Gastrocnemius medialis (tissue), 4 donors: Measurements from ENCODE around the gene IL36G. TPM values are rescaled to one million over a fixed set of nuclear protein-coding genes. Genes with fewer than 3 reads are reported as not detected.

ENCODE experiments used
- ATAC-seq, 2 donors: fragments of 150-250 bp; one replicate each; pipeline ENCODE4 v1.9.1; 2016
- DNase-seq, 2 donors: peaks; one replicate each; pipeline ENCODE4 v3.0.0-alpha.2; 2019
- H3K27ac ChIP-seq, 4 donors: fragments of 200-600 bp; sonication (generic); 1 replicate in 1 of 4; 2 replicates in 3 of 4; pipeline ENCODE4 v1.5.1; 2016 to 2018; ENCODE audit warnings: mild to moderate bottlenecking in 2 of 4, moderate library complexity in 1 of 4
- H3K27me3 ChIP-seq, 3 donors: fragments of 200-600 bp; sonication (generic) in 2 of 3; 1 replicate in 1 of 3; 2 replicates in 2 of 3; pipeline versions ENCODE4 v1.5.1 to v1.6.0; 2016 to 2019; ENCODE audit warnings: mild to moderate bottlenecking in 1 of 3, moderate library complexity in 1 of 3
- H3K36me3 ChIP-seq, 2 donors: fragments of 200-600 bp; sonication (generic) in 1 of 2; one replicate each; pipeline ENCODE4 v1.5.1; 2017 to 2018
- H3K4me1 ChIP-seq, 2 donors: fragments of 200-600 bp; sonication (generic) in 1 of 2; one replicate each; pipeline ENCODE4 v1.5.1; 2016 to 2017; ENCODE audit warnings: mild to moderate bottlenecking in 2 of 2
- H3K4me3 ChIP-seq, 4 donors: fragments of 200-600 bp; sonication (generic) in 3 of 4; 1 replicate in 1 of 4; 2 replicates in 3 of 4; pipeline ENCODE4 v1.5.1; 2016 to 2019; ENCODE audit warnings: mild to moderate bottlenecking in 2 of 4
- H3K9me3 ChIP-seq, 3 donors: fragments of 200-600 bp; sonication (generic) in 2 of 3; 1 replicate in 1 of 3; 2 replicates in 2 of 3; pipeline ENCODE4 v1.5.1; 2016 to 2019
- CTCF ChIP-seq, 5 experiments: fragments of 450-650 bp in 3 of 5; fragments of 200-600 bp in 2 of 5; sonication (generic) in 2 of 5; IDR thresholded peaks in 4 of 5; conservative IDR thresholded peaks in 1 of 5; 1 replicate in 4 of 5; 2 replicates in 1 of 5; pipeline ENCODE4 v1.5.1; 2016 to 2019; ENCODE audit warnings: antibody characterized with exemption in 5 of 5, mild to moderate bottlenecking in 3 of 5, moderate library complexity in 3 of 5
- POLR2A ChIP-seq, 2 donors: fragments of 450-650 bp; IDR thresholded peaks; one replicate each; pipeline ENCODE4 v1.6.1; 2017; ENCODE audit warnings: antibody characterized with exemption in 2 of 2, mild to moderate bottlenecking in 2 of 2, moderate library complexity in 2 of 2
- in situ Hi-C, 4 donors: fragments of 200-750 bp; cut with MboI; loops; one replicate each; pipeline versions ENCODE4 v1.15.0 to v1.8.0; 2017; ENCODE audit warnings: low sequenced_read_pairs in 4 of 4
- intact Hi-C: fragments of 100-400 bp; cut with DNase I; formaldehyde crosslinking; loops from one replicate; pipeline ENCODE4 v1.15.1; 2023; ENCODE audit warnings: low total_unique reads
- total RNA-seq, 4 donors: library from RNA; depleted of rRNA; stranded (reverse); fragments of >200 nt; gene quantifications; one replicate each; pipeline versions ENCODE4 v1.1.0 to v1.2.3, GENCODE V29; 2016

Gene IL36G
- total RNA-seq, 4 donors from 2014 or later: not detected

DNA sequence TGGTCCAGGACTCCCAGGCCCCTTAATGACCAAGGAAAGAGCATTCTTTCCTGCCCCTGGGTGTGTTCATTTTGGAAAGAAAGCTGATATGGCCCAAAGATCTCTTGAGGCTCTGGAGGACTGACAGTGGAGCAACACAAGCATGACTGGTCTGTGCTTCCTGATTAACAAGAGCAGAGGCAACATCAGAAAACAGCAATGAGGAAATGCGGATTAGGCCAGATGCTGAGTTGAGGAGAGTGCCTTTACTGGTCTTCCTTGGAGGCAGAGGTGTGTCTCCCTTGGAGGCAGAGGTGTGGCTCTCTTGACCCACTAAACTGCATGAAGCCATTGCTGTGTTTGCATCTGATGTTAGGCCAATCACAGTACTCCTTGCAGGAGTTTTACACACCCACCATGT is 54.9 kb downstream of the IL36G start:
- ATAC-seq (no peak), DNase-seq (no peak)
- Histone ChIP-seq H3K9me3 (no peaks in the 10 kb centered on the region), H3K27me3 (no peaks in the 10 kb centered on the region), H3K4me1 (no peaks in the 10 kb centered on the region), H3K36me3 (no peaks in the 10 kb centered on the region), H3K27ac (no peak overlapping the region), H3K4me3 (no peak overlapping the region)
- in situ Hi-C loops (no loop called here), intact Hi-C loops (no loop called here)
- TF ChIP-seq POLR2A (IDR thresholded peaks at IDR 0.05) (no peak), CTCF (IDR thresholded peaks at IDR 0.05 in 4 of 5, conservative IDR thresholded peaks at IDR 0.05 in 1 of 5) (no peak)

DNA sequence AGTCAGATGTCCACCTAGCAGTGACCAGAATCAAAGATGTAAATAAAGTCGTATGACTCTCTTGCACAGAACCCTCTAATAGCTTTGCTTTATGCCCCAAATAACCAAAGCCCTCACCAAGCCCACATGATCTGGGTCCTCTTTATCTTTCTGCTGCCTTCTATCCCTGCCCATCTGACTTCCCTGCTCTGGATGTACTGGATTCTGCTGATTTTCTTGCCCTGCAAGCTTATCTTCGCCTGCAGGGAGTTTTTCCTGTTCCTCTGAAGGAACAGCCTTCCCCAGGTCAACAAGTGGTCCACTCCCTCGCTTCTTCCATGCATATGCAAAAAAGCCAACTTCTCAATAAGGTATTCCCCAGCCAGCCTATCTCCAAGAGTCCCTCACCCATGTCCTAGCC is 56.2 kb downstream of the IL36G start:
- H3K4me1 ChIP-seq: no peaks in the 10 kb centered on the region
- no peak for DNase-seq
- no peaks in the 10 kb centered on the region for H3K9me3 ChIP-seq
- no peak overlapping the region for H3K4me3 ChIP-seq
- in situ Hi-C loops (no loop called here), intact Hi-C loops (no loop called here)
- H3K27me3 ChIP-seq: no peaks in the 10 kb centered on the region
- no peak overlapping the region for H3K27ac ChIP-seq
- no peak for ATAC-seq
- H3K36me3 ChIP-seq: no peaks in the 10 kb centered on the region
- no peak for TF ChIP-seq POLR2A (IDR thresholded peaks at IDR 0.05)

Other genes with a start within 250 kb of the IL36G start
- under 1 TPM in 2 of 4 donors, not detected in 2; 0.07 to 0.16 TPM for gene CKAP2L, start 213.4 kb upstream of the IL36G start, total RNA-seq
- gene IL1A, start 193.5 kb upstream of the IL36G start, total RNA-seq: not detected
- gene IL1B, start 141.2 kb upstream of the IL36G start, total RNA-seq: not detected
- gene IL37, start 66.8 kb upstream of the IL36G start, total RNA-seq: not detected
- gene IL36A, start 27.5 kb downstream of the IL36G start, total RNA-seq: not detected
- not detected for gene IL36B, start 74.9 kb downstream of the IL36G start, total RNA-seq
- not detected for gene IL36RN, start 81.2 kb downstream of the IL36G start, total RNA-seq
- not detected for gene IL1F10, start 90.0 kb downstream of the IL36G start, total RNA-seq
- under 1 TPM in 2 of 4 donors, not detected in 2; 0.51 to 0.91 TPM for gene IL1RN, start 149.6 kb downstream of the IL36G start, total RNA-seq
- gene PSD4, start 196.0 kb downstream of the IL36G start, total RNA-seq: 1 to 10 TPM in 3 of 4 donors, under 1 TPM in 1; 0.32 to 1.3 (median 1.2) TPM